Mammary epithelial cell (primary cell): Measurements from ENCODE around the gene RABIF.

Experiments used
- CTCF ChIP-seq, 2 donors: IDR thresholded peaks in 1 of 2; conservative IDR thresholded peaks in 1 of 2; 2 replicates each; pipeline ENCODE4 v1.5.1; 2011 to 2012; ENCODE audit warnings: inconsistent platforms in 2 of 2, low read length in 2 of 2, mild to moderate bottlenecking in 2 of 2, control low read depth in 1 of 2, low read depth in 1 of 2; ENCODE audit not compliant: insufficient read depth in 1 of 2; ENCODE audit errors: extremely low read depth in 1 of 2
- EZH2 ChIP-seq: IDR thresholded peaks from 2 replicates; pipeline ENCODE4 v1.6.1; 2012; ENCODE audit warnings: low read length, inconsistent platforms, borderline replicate concordance

GRCh38 chr1:202880961-202881460 is 7.9 kb downstream of the RABIF start:
- TF ChIP-seq CTCF (conservative IDR thresholded peaks at IDR 0.05 in 1 of 2, IDR thresholded peaks at IDR 0.05 in 1 of 2; ENCODE audit: extremely low read depth in 1 of 2, insufficient read depth in 1 of 2, low read depth in 1 of 2, low read length in 2 of 2) (no peak), EZH2 (no peak)
